ENCODE measurements around the gene TAF4B.
"Not testable (repeated sequence)": the region's sequence is repeated elsewhere in the genome, so short reads cannot be mapped to it uniquely, and the experiment has no call there.

TAF4B gene

GRCh38 chr18:26425148-26425531, 198.9 kb downstream of the TAF4B start:
- DNase-seq: no peak

- DNase-seq: no peak
These were observed 203.4 kb downstream of the TAF4B start for GRCh38 chr18:26429535-26430226.

GRCh38 chr18:26432651-26433424, 206.6 kb downstream of the TAF4B start:
- no peak for DNase-seq

GRCh38 chr18:26434887-26435286, 208.6 kb downstream of the TAF4B start:
- no peak for DNase-seq

GRCh38 chr18:26435415-26436095, 209.3 kb downstream of the TAF4B start:
- DNase-seq: no peak

GRCh38 chr18:26436176-26437051, 210.2 kb downstream of the TAF4B start:
- no peak for DNase-seq

- DNase-seq: not testable (repeated sequence)
These were observed 211.4 kb downstream of the TAF4B start for GRCh38 chr18:26437634-26438033.

- no peak for DNase-seq
These were observed 212.7 kb downstream of the TAF4B start for GRCh38 chr18:26438980-26439379.

- no peak for DNase-seq
These were observed 213.3 kb downstream of the TAF4B start for GRCh38 chr18:26439537-26439936.

GRCh38 chr18:26440644-26441043, 214.4 kb downstream of the TAF4B start:
- no peak for DNase-seq
